ENCODE measurements around the gene LGR5. TPM values are rescaled to one million over a fixed set of nuclear protein-coding genes. Genes with fewer than 3 reads are reported as not detected.

Gene LGR5
- total and polyA plus RNA-seq, 2 of the 13 experiments (the other 11 are each of a cell fraction or from before 2014, with no cell fraction given) = 37.0 to 121 TPM

- TF ChIP-seq ZNF34 (CRISPR knock-in tag; IDR thresholded peaks at IDR 0.05; ENCODE audit: borderline replicate concordance) (no peak), SNAPC5 (CRISPR knock-in tag; IDR thresholded peaks at IDR 0.05; ENCODE audit: borderline replicate concordance) (no peak), FOSL2 (CRISPR knock-in tag; IDR thresholded peaks at IDR 0.05) (peak; percentile 84), ZNF317 (CRISPR knock-in tag; IDR thresholded peaks at IDR 0.05) (0 out of 2 replicates have a peak, but pooled peaks have one; percentile 29), DZIP1 (CRISPR knock-in tag; IDR thresholded peaks at IDR 0.05) (no peak), ZNF607 (CRISPR knock-in tag; IDR thresholded peaks at IDR 0.05; ENCODE audit: borderline replicate concordance) (0 out of 2 replicates have a peak, but pooled peaks have one; percentile 40), PCBP1 (IDR thresholded peaks at IDR 0.05; ENCODE audit: borderline replicate concordance, low read depth, low read length) (no peak), SCMH1 (CRISPR knock-in tag; IDR thresholded peaks at IDR 0.05; ENCODE audit: borderline replicate concordance) (no peak), NFIC (IDR thresholded peaks at IDR 0.05; ENCODE audit: low read length) (peak; percentile 83), ZNF841 (CRISPR knock-in tag; IDR thresholded peaks at IDR 0.05; ENCODE audit: borderline replicate concordance) (no peak), ZNF124 (CRISPR knock-in tag; IDR thresholded peaks at IDR 0.05) (no peak), EED (CRISPR knock-in tag; IDR thresholded peaks at IDR 0.05) (no peak), ZNF800 (CRISPR knock-in tag; IDR thresholded peaks at IDR 0.05) (no peak), HOXA5 (CRISPR knock-in tag; IDR thresholded peaks at IDR 0.05) (no peak), HDAC6 (IDR thresholded peaks at IDR 0.05; ENCODE audit: low read depth, low read length) (no peak), SMAD9 (CRISPR knock-in tag; IDR thresholded peaks at IDR 0.05) (no peak), THYN1 (CRISPR knock-in tag; IDR thresholded peaks at IDR 0.05; ENCODE audit: borderline replicate concordance, low read depth) (no peak), AKAP8 (CRISPR knock-in tag; IDR thresholded peaks at IDR 0.05) (no peak), ZNF367 (CRISPR knock-in tag; IDR thresholded peaks at IDR 0.05; ENCODE audit: borderline replicate concordance) (no peak), ZNF503 (CRISPR knock-in tag; IDR thresholded peaks at IDR 0.05) (peak; percentile 94), ZNF30 (CRISPR knock-in tag; IDR thresholded peaks at IDR 0.05) (no peak), ATF1 (CRISPR knock-in tag; IDR thresholded peaks at IDR 0.05) (no peak), TEAD3 (CRISPR knock-in tag; optimal IDR thresholded peaks at IDR 0.05; ENCODE audit: borderline replicate concordance) (peak; percentile 72)
Measured at GRCh38 chr12:71536939-71537622, 97.5 kb downstream of the LGR5 start (continued).
